Activated CD8-positive, alpha-beta T cell treated with anti-CD3 and anti-CD28 coated beads, Interleukin-2, amount 10 ng/mL, durations not matched to agents 7 days and 5 days (primary cell): Measurements from ENCODE around the gene SPEM2. TPM values are rescaled to one million over a fixed set of nuclear protein-coding genes. Genes with fewer than 3 reads are reported as not detected.
A peak's percentile ranks its signal among the peaks of the same experiment; 100 is the strongest.

Experiments
- ATAC-seq: fragments of 150-1000 bp; cut with Tn5 transposase; one replicate; pipeline ENCODE4 v1.10.0; 2021; ENCODE audit warnings: moderate library complexity
- CTCF ChIA-PET: fragments of 350-600 bp; sonication (Branson Sonifier 250); formaldehyde crosslinking; loops from one replicate; lab custom pipeline; 2021; ENCODE audit warnings: antibody characterized with exemption; lab: Charles Lee
- POLR2A ChIA-PET: fragments of 350-600 bp; sonication (Branson Sonifier 250); formaldehyde crosslinking; loops from one replicate; lab custom pipeline; 2021; ENCODE audit warnings: antibody characterized with exemption; lab: Charles Lee
- DNase-seq: peaks from one replicate; pipeline ENCODE4 v3.0.0-alpha.2; 2020
- H3K27ac Mint-ChIP-seq: one replicate; pipeline ENCODE4 v1.8.0; 2021; ENCODE audit warnings: mild to moderate bottlenecking, mixed read lengths
- H3K27me3 Mint-ChIP-seq: one replicate; pipeline ENCODE4 v1.8.0; 2021; ENCODE audit warnings: low read depth, mixed read lengths
- H3K36me3 Mint-ChIP-seq: one replicate; pipeline ENCODE4 v1.8.0; 2021; ENCODE audit warnings: low read depth, mixed read lengths
- H3K4me1 Mint-ChIP-seq: one replicate; pipeline ENCODE4 v1.8.0; 2021; ENCODE audit warnings: low read depth, mixed read lengths
- H3K4me3 Mint-ChIP-seq: one replicate; pipeline ENCODE4 v1.8.0; 2021; ENCODE audit warnings: mild to moderate bottlenecking, mixed read lengths
- H3K9me3 Mint-ChIP-seq: one replicate; pipeline ENCODE4 v1.8.0; 2022; ENCODE audit warnings: mixed read lengths; ENCODE audit not compliant: insufficient read depth
- total RNA-seq, 2 experiments: library from RNA; stranded (reverse); gene quantifications; one replicate each; pipeline ENCODE4 v1.2.3, GENCODE V29; 2021

The SPEM2 gene
- total RNA-seq, 2 experiments from 2014 or later: not detected

- Mint-ChIP-seq H3K4me1 (peaks cover 18% of the 10 kb centered on the region), H3K36me3 (peaks cover 2% of the 10 kb centered on the region), H3K9me3 (no peaks in the 10 kb centered on the region), H3K27me3 (peaks cover 9% of the 10 kb centered on the region), H3K4me3 (peak overlapping the region; percentile 95), H3K27ac (peak overlapping the region; percentile 94)
- POLR2A ChIA-PET: interaction anchor here (0.8 to 2.2 kb wide), 3 partner anchors 9 to 79 kb away, joined by 3 to 10 read pairs (median 6); partner anchors contain the start of genes PLSCR3 and POLR2A
- DNase-seq (no peak), ATAC-seq (peak; percentile 39)
- CTCF ChIA-PET: interaction anchor here (0.8 to 3.8 kb wide), 2 partner anchors 31 to 49 kb away, joined by 8 to 22 read pairs; partner anchors contain the start of gene TMEM102
Observed at GRCh38 chr17:7404737-7405349, 20.6 kb upstream of the SPEM2 start.

GRCh38 chr17:7405350-7406234 is 19.8 kb upstream of the SPEM2 start:
- Mint-ChIP-seq H3K4me1 (peaks cover 18% of the 10 kb centered on the region), H3K27me3 (peaks cover 9% of the 10 kb centered on the region), H3K4me3 (peak overlapping the region; percentile 78), H3K36me3 (peaks cover 2% of the 10 kb centered on the region), H3K9me3 (no peaks in the 10 kb centered on the region), H3K27ac (peak overlapping the region; percentile 66)
- POLR2A ChIA-PET: interaction anchor here (1.0 kb wide), 1 partner anchor 30 kb away, joined by 3 read pairs; the partner anchor contains the start of gene TMEM102
- DNase-seq (no peak), ATAC-seq (no peak)
- CTCF ChIA-PET: interaction anchor here (2.0 to 2.8 kb wide), 2 partner anchors 31 to 51 kb away, joined by 5 to 14 read pairs; partner anchors contain the start of genes TMEM102 and TMEM95

GRCh38 chr17:7406235-7406825 is 19.1 kb upstream of the SPEM2 start:
- ATAC-seq: no peak
- CTCF ChIA-PET: interaction anchor here (0.6 to 2.8 kb wide), 3 partner anchors 30 to 77 kb away, joined by 3 to 14 read pairs (median 5); partner anchors contain the start of genes NEURL4, TMEM102 and TMEM95
- Mint-ChIP-seq H3K4me3 (peak overlapping the region; percentile 11), H3K27me3 (peaks cover 9% of the 10 kb centered on the region), H3K27ac (no peak overlapping the region), H3K36me3 (peaks cover 2% of the 10 kb centered on the region), H3K9me3 (no peaks in the 10 kb centered on the region), H3K4me1 (peaks cover 18% of the 10 kb centered on the region)
- POLR2A ChIA-PET: interaction anchor here (1.0 kb wide), 1 partner anchor 29 kb away, joined by 3 read pairs; the partner anchor contains the start of gene TMEM102
- DNase-seq: no peak

- peaks cover 17% of the 10 kb centered on the region for H3K4me1 Mint-ChIP-seq
- no peak for ATAC-seq
- H3K36me3 Mint-ChIP-seq: peaks cover 2% of the 10 kb centered on the region
- H3K9me3 Mint-ChIP-seq: no peaks in the 10 kb centered on the region
- POLR2A ChIA-PET: interaction anchor here (0.9 kb wide), 1 partner anchor 29 kb away, joined by 4 read pairs; no protein-coding TSS in a partner anchor
- H3K27ac Mint-ChIP-seq: no peak overlapping the region
- no peak overlapping the region for H3K4me3 Mint-ChIP-seq
- no peak for DNase-seq
- CTCF ChIA-PET: interaction anchor here (0.6 to 2.8 kb wide), 3 partner anchors 29 to 78 kb away, joined by 3 to 14 read pairs (median 5); partner anchors contain the start of genes NEURL4, TMEM102 and TMEM95
- peaks cover 9% of the 10 kb centered on the region for H3K27me3 Mint-ChIP-seq
Observed at GRCh38 chr17:7407082-7407481, 18.3 kb upstream of the SPEM2 start.

- H3K4me3 Mint-ChIP-seq: peak within 1 kb of the TSS; percentile 34
- POLR2A ChIA-PET: interaction anchor here (0.9 kb wide), 1 partner anchor 28 kb away, joined by 4 read pairs; no protein-coding TSS in a partner anchor
- DNase-seq (no peak), ATAC-seq (no peak)
- H3K36me3 Mint-ChIP-seq: peaks cover 2% of the 10 kb centered on the region
- no peak within 1 kb of the TSS for H3K27ac Mint-ChIP-seq
- no peaks in the 10 kb centered on the region for H3K9me3 Mint-ChIP-seq
- peaks cover 16% of the 10 kb centered on the region for H3K4me1 Mint-ChIP-seq
- CTCF ChIA-PET: interaction anchor here (0.6 to 2.8 kb wide), 3 partner anchors 10 to 53 kb away, joined by 3 to 14 read pairs (median 5); partner anchors contain the start of genes TMEM102 and TMEM95
- peaks cover 9% of the 10 kb centered on the region for H3K27me3 Mint-ChIP-seq
Observed at GRCh38 chr17:7407485-7408251, 17.7 kb upstream of the SPEM2 start, which contains the start of gene NLGN2. TSS of gene NLGN2 (plus strand) at chr17:7407845. CDS start at chr17:7408256, 411 bp downstream.

- peaks cover 10% of the 10 kb centered on the region for H3K4me1 Mint-ChIP-seq
- H3K27ac Mint-ChIP-seq: no peak overlapping the region
- CTCF ChIA-PET: interaction anchor here (0.6 to 2.8 kb wide), 2 partner anchors 11 to 28 kb away, joined by 3 to 14 read pairs; partner anchors contain the start of gene TMEM102
- H3K9me3 Mint-ChIP-seq: no peaks in the 10 kb centered on the region
- DNase-seq (peak; percentile 43), ATAC-seq (no peak)
- POLR2A ChIA-PET: no interaction called here
- H3K27me3 Mint-ChIP-seq: peaks cover 9% of the 10 kb centered on the region
- no peak overlapping the region for H3K4me3 Mint-ChIP-seq
- H3K36me3 Mint-ChIP-seq: no peaks in the 10 kb centered on the region
Observed at GRCh38 chr17:7408252-7408727, 17.1 kb upstream of the SPEM2 start.

- no peak for DNase-seq
- CTCF ChIA-PET: no interaction called here
- Mint-ChIP-seq H3K27me3 (peaks cover 9% of the 10 kb centered on the region), H3K4me1 (peaks cover 10% of the 10 kb centered on the region), H3K4me3 (no peak overlapping the region), H3K36me3 (no peaks in the 10 kb centered on the region), H3K9me3 (no peaks in the 10 kb centered on the region), H3K27ac (peak overlapping the region; percentile 32)
- no peak for ATAC-seq
- POLR2A ChIA-PET: no interaction called here
Observed at GRCh38 chr17:7408863-7409262, 16.6 kb upstream of the SPEM2 start.

- peaks cover 9% of the 10 kb centered on the region for H3K27me3 Mint-ChIP-seq
- H3K27ac Mint-ChIP-seq: no peak overlapping the region
- POLR2A ChIA-PET: no interaction called here
- CTCF ChIA-PET: no interaction called here
- ATAC-seq (no peak), DNase-seq (no peak)
- H3K4me1 Mint-ChIP-seq: peaks cover 10% of the 10 kb centered on the region
- no peaks in the 10 kb centered on the region for H3K36me3 Mint-ChIP-seq
- no peaks in the 10 kb centered on the region for H3K9me3 Mint-ChIP-seq
- no peak overlapping the region for H3K4me3 Mint-ChIP-seq
Observed at GRCh38 chr17:7409716-7410115, 15.7 kb upstream of the SPEM2 start.

- Mint-ChIP-seq H3K27me3 (peaks cover 5% of the 10 kb centered on the region), H3K27ac (no peak overlapping the region), H3K4me1 (peaks cover 6% of the 10 kb centered on the region), H3K36me3 (no peaks in the 10 kb centered on the region), H3K4me3 (no peak overlapping the region), H3K9me3 (no peaks in the 10 kb centered on the region)
- ATAC-seq: no peak
- DNase-seq: no peak
- POLR2A ChIA-PET: interaction anchor here (0.8 kb wide), 1 partner anchor 25 kb away, joined by 3 read pairs; the partner anchor contains the start of gene TMEM102
- CTCF ChIA-PET: no interaction called here
Observed at GRCh38 chr17:7410634-7411426, 14.6 kb upstream of the SPEM2 start.

- H3K9me3 Mint-ChIP-seq: no peaks in the 10 kb centered on the region
- no peaks in the 10 kb centered on the region for H3K36me3 Mint-ChIP-seq
- DNase-seq (no peak), ATAC-seq (no peak)
- ChIA-PET CTCF (no interaction called here), POLR2A (no interaction called here)
- peaks cover 5% of the 10 kb centered on the region for H3K4me1 Mint-ChIP-seq
- no peak overlapping the region for H3K27ac Mint-ChIP-seq
- H3K27me3 Mint-ChIP-seq: no peaks in the 10 kb centered on the region
- no peak overlapping the region for H3K4me3 Mint-ChIP-seq
Observed at GRCh38 chr17:7411427-7411750, 14.0 kb upstream of the SPEM2 start.
